CD4-positive, CD25-positive, alpha-beta regulatory T cell (primary cell): ENCODE data around the gene SNCAIP. TPM values are rescaled to one million over a fixed set of nuclear protein-coding genes. Genes with fewer than 3 reads are reported as not detected.

ENCODE experiments used
- ATAC-seq, 2 donors: fragments of 150-1000 bp; cut with Tn5 transposase; one replicate each; pipeline ENCODE4 v1.10.0; 2021; ENCODE audit warnings: low read depth in 2 of 2, moderate number of reproducible peaks in 2 of 2, moderate library complexity in 1 of 2
- DNase-seq, 3 donors: peaks; one replicate each; pipeline versions ENCODE4 v3.0.0 to v3.0.0-alpha.2; 2012 to 2022; ENCODE audit warnings: mixed read lengths in 1 of 3
- H3K27ac ChIP-seq: one replicate; pipeline ENCODE4 v1.7.0; 2013; ENCODE audit warnings: mild to moderate bottlenecking, low read length; ENCODE audit not compliant: insufficient read depth, poor library complexity, severe bottlenecking
- H3K27me3 ChIP-seq: one replicate; pipeline ENCODE4 v1.7.0; 2013; ENCODE audit warnings: low read length; ENCODE audit not compliant: control insufficient read depth, insufficient read depth
- H3K36me3 ChIP-seq: one replicate; pipeline ENCODE4 v1.7.0; 2013; ENCODE audit warnings: mild to moderate bottlenecking, low read length, moderate library complexity; ENCODE audit not compliant: control insufficient read depth, insufficient read depth
- H3K4me1 ChIP-seq: 2 replicates; pipeline ENCODE4 v1.7.0; 2013; ENCODE audit warnings: mild to moderate bottlenecking, low read length; ENCODE audit not compliant: insufficient read depth, control insufficient read depth, poor library complexity, severe bottlenecking
- H3K4me3 ChIP-seq: one replicate; pipeline ENCODE4 v1.7.0; 2013; ENCODE audit warnings: low read depth, mild to moderate bottlenecking, low read length, moderate library complexity
- H3K9me3 ChIP-seq, 2 experiments: 1 replicate in 1 of 2; 2 replicates in 1 of 2; pipeline ENCODE4 v1.7.0; 2013; ENCODE audit warnings: low read length in 2 of 2, mild to moderate bottlenecking in 1 of 2, moderate library complexity in 1 of 2; ENCODE audit not compliant: control insufficient read depth in 2 of 2
- H3K27ac Mint-ChIP-seq, 3 donors: one replicate each; pipeline ENCODE4 v1.8.0; 2020 to 2022; ENCODE audit warnings: mild to moderate bottlenecking in 3 of 3, mixed read lengths in 3 of 3, moderate library complexity in 2 of 3
- H3K27me3 Mint-ChIP-seq: one replicate; pipeline ENCODE4 v1.8.0; 2022; ENCODE audit warnings: mild to moderate bottlenecking, mixed read lengths
- H3K36me3 Mint-ChIP-seq: one replicate; pipeline ENCODE4 v1.8.0; 2020; ENCODE audit warnings: mixed read lengths
- H3K4me1 Mint-ChIP-seq, 4 donors: one replicate each; pipeline ENCODE4 v1.8.0; 2020 to 2022; ENCODE audit warnings: mixed read lengths in 4 of 4, mild to moderate bottlenecking in 1 of 4
- H3K4me3 Mint-ChIP-seq, 4 donors: one replicate each; pipeline ENCODE4 v1.8.0; 2020 to 2022; ENCODE audit warnings: mild to moderate bottlenecking in 4 of 4, mixed read lengths in 4 of 4, moderate library complexity in 3 of 4
- H3K9me3 Mint-ChIP-seq, 7 donors: one replicate each; pipeline ENCODE4 v1.8.0; 2020 to 2022; ENCODE audit warnings: mixed read lengths in 7 of 7, mild to moderate bottlenecking in 3 of 7, moderate library complexity in 2 of 7
- polyA plus RNA-seq, 4 donors: library from polyadenylated mRNA; unstranded; fragments of 300-500 nt; fragmentation: Illumina TruSeq; gene quantifications; one replicate each; pipeline ENCODE4 v1.2.3, GENCODE V29; 2021
- total RNA-seq: library from RNA; stranded (reverse); gene quantifications from one replicate; pipeline ENCODE4 v1.2.3, GENCODE V29; 2022

Gene SNCAIP
- total and polyA plus RNA-seq, 5 donors from 2014 or later: not detected

GRCh38 chr5:122421374-122422079 is 109.5 kb downstream of the SNCAIP start:
- no peaks in the 10 kb centered on the region for H3K4me1 ChIP-seq

DNA sequence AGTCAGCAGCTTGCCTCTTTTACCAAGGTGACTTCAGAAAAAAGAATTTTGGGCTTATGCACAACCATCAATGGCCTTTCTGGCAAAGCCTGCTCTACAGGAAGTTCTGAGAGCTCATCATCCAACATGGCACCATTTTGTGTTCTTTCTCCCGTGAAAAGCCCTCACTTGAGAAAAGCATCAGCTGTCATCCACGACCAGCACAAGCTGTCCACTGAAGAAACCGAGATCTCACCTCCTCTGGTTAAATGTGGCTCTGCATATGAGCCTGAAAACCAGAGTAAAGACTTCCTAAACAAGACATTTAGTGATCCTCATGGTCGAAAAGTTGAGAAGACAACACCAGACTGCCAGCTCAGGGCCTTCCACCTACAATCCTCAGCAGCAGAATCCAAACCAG is 111.2 kb downstream of the SNCAIP start:
- peaks cover 0 to 5% (median 0%) of the 10 kb centered on the region in 7 donors for H3K9me3 Mint-ChIP-seq
- H3K36me3 Mint-ChIP-seq: no peaks in the 10 kb centered on the region
- H3K4me3 Mint-ChIP-seq: no peak overlapping the region
- no peaks in the 10 kb centered on the region for H3K4me1 Mint-ChIP-seq
- Histone ChIP-seq H3K27me3 (no peaks in the 10 kb centered on the region), H3K4me3 (no peak overlapping the region), H3K9me3 (no peaks in the 10 kb centered on the region), H3K4me1 (no peaks in the 10 kb centered on the region), H3K36me3 (no peaks in the 10 kb centered on the region), H3K27ac (no peak overlapping the region)
- no peak for ATAC-seq
- H3K27me3 Mint-ChIP-seq: no peaks in the 10 kb centered on the region
- DNase-seq: no peak
- H3K27ac Mint-ChIP-seq: no peak overlapping the region

More at GRCh38 chr5:122421374-122422079, 109.5 kb downstream of the SNCAIP start:
- Histone ChIP-seq H3K27me3 (no peaks in the 10 kb centered on the region), H3K27ac (no peak overlapping the region), H3K36me3 (no peaks in the 10 kb centered on the region), H3K4me3 (no peak overlapping the region), H3K9me3 (no peaks in the 10 kb centered on the region)
- no peak overlapping the region for H3K4me3 Mint-ChIP-seq
- H3K27ac Mint-ChIP-seq: no peak overlapping the region
- DNase-seq: no peak
- H3K36me3 Mint-ChIP-seq: no peaks in the 10 kb centered on the region
- H3K4me1 Mint-ChIP-seq: no peaks in the 10 kb centered on the region
- ATAC-seq: no peak
- peaks cover 5% of the 10 kb centered on the region for H3K27me3 Mint-ChIP-seq
- peaks cover 0 to 5% (median 1%) of the 10 kb centered on the region in 7 donors for H3K9me3 Mint-ChIP-seq

GRCh38 chr5:122424132-122424531 is 112.1 kb downstream of the SNCAIP start:
- no peak overlapping the region for H3K4me3 ChIP-seq
- no peaks in the 10 kb centered on the region for H3K4me1 Mint-ChIP-seq
- no peak overlapping the region for H3K27ac ChIP-seq
- peaks cover 0 to 5% (median 0%) of the 10 kb centered on the region in 7 donors for H3K9me3 Mint-ChIP-seq
- no peaks in the 10 kb centered on the region for H3K36me3 ChIP-seq
- no peaks in the 10 kb centered on the region for H3K36me3 Mint-ChIP-seq
- ATAC-seq (no peak), DNase-seq (no peak)
- no peaks in the 10 kb centered on the region for H3K4me1 ChIP-seq
- no peak overlapping the region for H3K27ac Mint-ChIP-seq
- no peaks in the 10 kb centered on the region for H3K27me3 ChIP-seq
- H3K9me3 ChIP-seq: no peaks in the 10 kb centered on the region
- no peak overlapping the region for H3K4me3 Mint-ChIP-seq
- no peaks in the 10 kb centered on the region for H3K27me3 Mint-ChIP-seq

DNA sequence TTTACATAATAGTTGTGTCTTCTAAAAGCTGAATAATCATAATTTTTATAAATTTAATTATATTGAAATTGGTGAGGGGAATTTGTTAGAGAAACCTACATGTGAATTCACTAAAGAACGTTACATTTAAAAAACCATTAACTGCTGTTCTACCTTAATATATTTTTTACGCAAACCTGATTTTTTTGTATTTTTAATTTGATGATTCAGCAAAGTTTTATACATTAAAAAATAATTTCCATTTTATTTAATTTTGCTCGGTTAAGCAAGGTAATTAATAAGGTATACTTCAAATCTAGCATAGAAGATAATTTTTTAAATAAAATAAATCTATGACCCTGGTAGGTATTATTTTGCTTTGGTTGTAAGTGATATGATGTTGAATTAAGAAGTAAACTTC is 114.3 kb downstream of the SNCAIP start:
- Mint-ChIP-seq H3K27ac (no peak overlapping the region), H3K9me3 (peaks cover 0 to 6% (median 1%) of the 10 kb centered on the region in 7 donors), H3K4me3 (no peak overlapping the region), H3K36me3 (no peaks in the 10 kb centered on the region), H3K4me1 (no peaks in the 10 kb centered on the region), H3K27me3 (no peaks in the 10 kb centered on the region)
- Histone ChIP-seq H3K27me3 (no peaks in the 10 kb centered on the region), H3K4me3 (no peak overlapping the region), H3K36me3 (no peaks in the 10 kb centered on the region), H3K4me1 (no peaks in the 10 kb centered on the region), H3K9me3 (no peaks in the 10 kb centered on the region), H3K27ac (no peak overlapping the region)
- ATAC-seq (no peak), DNase-seq (no peak)

DNA sequence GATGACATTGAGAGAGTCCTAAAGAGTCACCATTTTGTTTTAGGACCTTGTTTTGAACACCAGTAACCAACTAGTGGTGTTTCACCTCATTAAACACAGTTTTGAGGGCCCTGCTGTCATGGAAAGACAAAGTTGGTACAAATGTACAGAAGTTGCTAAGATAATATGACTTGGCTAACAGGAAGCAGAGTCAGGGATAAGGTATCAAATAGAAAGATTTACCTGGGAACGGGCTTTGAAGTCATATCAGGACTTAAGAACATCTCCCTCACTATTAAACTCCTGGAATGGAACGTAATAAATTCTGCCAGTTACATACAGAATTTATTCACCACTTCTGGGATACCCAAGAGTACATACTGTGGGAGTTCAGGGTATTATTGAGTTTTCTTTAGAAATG is 115.6 kb downstream of the SNCAIP start:
- no peaks in the 10 kb centered on the region for H3K36me3 Mint-ChIP-seq
- no peaks in the 10 kb centered on the region for H3K27me3 ChIP-seq
- ATAC-seq: no peak
- no peaks in the 10 kb centered on the region for H3K36me3 ChIP-seq
- H3K9me3 ChIP-seq: no peaks in the 10 kb centered on the region
- no peak overlapping the region for H3K27ac ChIP-seq
- no peak overlapping the region for H3K27ac Mint-ChIP-seq
- H3K27me3 Mint-ChIP-seq: no peaks in the 10 kb centered on the region
- H3K4me1 ChIP-seq: no peaks in the 10 kb centered on the region
- H3K4me3 ChIP-seq: no peak overlapping the region
- DNase-seq: no peak
- H3K4me3 Mint-ChIP-seq: no peak overlapping the region
- peaks cover 0 to 6% (median 1%) of the 10 kb centered on the region in 7 donors for H3K9me3 Mint-ChIP-seq
- H3K4me1 Mint-ChIP-seq: no peaks in the 10 kb centered on the region

DNA sequence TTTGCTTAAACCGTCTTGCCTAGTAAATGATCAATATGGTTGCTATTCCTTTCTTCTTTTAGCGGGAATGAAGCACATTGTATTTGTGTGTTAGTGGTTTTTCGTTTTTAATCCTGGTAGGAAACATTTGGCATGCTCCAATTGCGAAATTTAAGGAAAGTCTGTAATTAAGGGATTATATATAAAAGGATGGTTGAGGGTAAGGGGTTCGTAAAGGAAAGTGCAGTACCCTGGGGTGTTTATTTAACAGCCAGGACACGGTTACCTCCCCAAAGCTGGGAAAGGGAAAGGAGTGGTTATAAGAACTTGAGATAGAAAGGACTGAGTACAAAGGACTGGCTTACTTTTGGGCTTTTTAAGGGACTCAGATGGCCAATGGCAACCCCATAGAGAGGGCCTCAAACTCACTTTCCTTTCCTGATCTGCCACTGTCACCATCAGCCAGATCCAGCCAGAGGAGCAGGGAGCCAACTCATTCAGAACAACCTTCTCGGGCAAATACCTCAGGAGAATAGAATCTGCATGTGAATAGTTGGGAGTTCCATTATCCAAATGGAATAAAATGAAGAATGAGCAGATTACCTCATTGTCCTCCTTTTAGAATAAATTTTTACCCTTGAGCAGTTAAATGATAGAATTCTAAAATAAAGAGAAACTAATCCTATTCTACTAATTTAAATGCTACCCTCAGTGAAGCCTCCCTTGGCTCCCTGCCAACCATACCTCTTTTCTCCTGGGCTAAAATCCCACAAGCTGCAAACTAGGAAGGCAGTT is 117.7 kb downstream of the SNCAIP start:
- no peaks in the 10 kb centered on the region for H3K36me3 Mint-ChIP-seq
- no peak for ATAC-seq
- H3K4me1 Mint-ChIP-seq: no peaks in the 10 kb centered on the region
- Histone ChIP-seq H3K9me3 (no peaks in the 10 kb centered on the region), H3K4me3 (no peak overlapping the region), H3K4me1 (no peaks in the 10 kb centered on the region), H3K36me3 (no peaks in the 10 kb centered on the region), H3K27ac (no peak overlapping the region), H3K27me3 (no peaks in the 10 kb centered on the region)
- H3K27ac Mint-ChIP-seq: no peak overlapping the region
- no peak overlapping the region for H3K4me3 Mint-ChIP-seq
- no peaks in the 10 kb centered on the region for H3K27me3 Mint-ChIP-seq
- DNase-seq: no peak
- H3K9me3 Mint-ChIP-seq: peaks cover 0 to 6% (median 0%) of the 10 kb centered on the region in 7 donors

DNA sequence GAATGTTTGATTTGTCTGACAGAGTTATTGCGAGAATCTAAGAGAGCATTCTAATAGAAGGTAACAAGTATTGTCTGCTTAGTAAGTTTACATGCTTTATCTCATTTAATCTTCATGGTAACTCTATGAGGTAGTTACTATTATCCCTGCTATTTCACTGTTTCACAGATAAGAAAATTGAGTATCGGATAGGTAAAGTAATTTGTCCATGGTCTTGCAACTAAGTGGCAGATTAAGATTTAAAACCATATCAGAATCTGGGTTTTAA is 118.2 kb downstream of the SNCAIP start:
- no peak for DNase-seq
- Histone ChIP-seq H3K27me3 (no peaks in the 10 kb centered on the region), H3K27ac (no peak overlapping the region), H3K4me1 (no peaks in the 10 kb centered on the region), H3K36me3 (no peaks in the 10 kb centered on the region), H3K4me3 (no peak overlapping the region), H3K9me3 (no peaks in the 10 kb centered on the region)
- Mint-ChIP-seq H3K27me3 (no peaks in the 10 kb centered on the region), H3K4me3 (no peak overlapping the region), H3K36me3 (no peaks in the 10 kb centered on the region), H3K4me1 (no peaks in the 10 kb centered on the region), H3K27ac (no peak overlapping the region), H3K9me3 (peaks cover 0 to 6% (median 0%) of the 10 kb centered on the region in 7 donors)
- no peak for ATAC-seq

DNA sequence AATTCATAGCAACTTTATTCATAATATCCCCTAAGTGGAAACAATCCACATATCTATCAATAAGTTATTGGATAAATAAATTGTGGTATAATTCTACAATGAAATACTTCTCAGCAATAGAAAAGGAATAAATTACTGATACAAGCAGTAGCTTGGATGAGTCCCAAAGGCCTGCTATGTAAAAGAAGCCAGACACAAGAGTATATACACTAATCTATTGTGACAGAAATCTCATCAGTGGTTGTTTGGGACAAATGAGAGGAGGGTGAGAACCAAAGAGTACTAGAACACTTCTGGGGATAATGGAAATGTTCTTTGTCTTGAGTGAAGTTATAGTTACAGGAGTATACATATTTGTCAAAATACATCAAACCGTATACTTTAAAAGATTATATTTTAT is 119.3 kb downstream of the SNCAIP start:
- peaks cover 0 to 6% (median 0%) of the 10 kb centered on the region in 7 donors for H3K9me3 Mint-ChIP-seq
- H3K4me1 ChIP-seq: no peaks in the 10 kb centered on the region
- H3K36me3 ChIP-seq: no peaks in the 10 kb centered on the region
- H3K4me1 Mint-ChIP-seq: no peaks in the 10 kb centered on the region
- H3K27ac Mint-ChIP-seq: no peak overlapping the region
- ATAC-seq (no peak), DNase-seq (no peak)
- no peak overlapping the region for H3K4me3 Mint-ChIP-seq
- H3K36me3 Mint-ChIP-seq: no peaks in the 10 kb centered on the region
- H3K27me3 ChIP-seq: no peaks in the 10 kb centered on the region
- H3K4me3 ChIP-seq: no peak overlapping the region
- H3K27ac ChIP-seq: no peak overlapping the region
- H3K9me3 ChIP-seq: no peaks in the 10 kb centered on the region
- no peaks in the 10 kb centered on the region for H3K27me3 Mint-ChIP-seq
